NCI-H1930 (cell line): Measurements from ENCODE around the gene CD14.
"Not testable (repeated sequence)": the region's sequence is repeated elsewhere in the genome, so short reads cannot be mapped to it uniquely, and the experiment has no call there.

ENCODE experiments used
- DNase-seq, 2 experiments: peaks; one replicate each; lab custom pipeline; 2025; lab: John Stamatoyannopoulos, UW

Gene CD14

DNA sequence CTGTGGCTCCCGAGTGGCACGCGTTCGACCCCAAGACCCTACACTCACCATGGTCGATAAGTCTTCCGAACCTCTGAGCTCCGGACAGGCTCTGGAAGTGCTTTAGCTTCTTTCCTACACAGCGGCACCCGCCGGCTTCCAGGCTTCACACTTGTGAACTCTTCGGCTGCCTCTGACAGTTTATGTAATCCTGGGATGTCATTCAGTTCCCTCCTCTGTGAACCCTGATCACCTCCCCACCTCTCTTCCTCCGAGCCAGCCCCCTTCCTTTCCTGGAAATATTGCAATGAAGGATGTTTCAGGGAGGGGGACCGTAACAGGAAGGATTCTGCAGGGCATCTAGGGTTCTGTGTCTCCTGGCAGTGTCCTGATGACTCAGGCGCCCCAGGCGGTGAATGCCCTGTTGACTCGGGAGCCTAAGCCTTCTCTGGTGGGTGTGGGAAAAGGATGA, at the start of gene CD14:
TSS of gene CD14 (minus strand) at position 155 of the 451 bp plus-strand sequence. CDS start at position 51, 104 bp downstream.
- no peak for DNase-seq

DNA sequence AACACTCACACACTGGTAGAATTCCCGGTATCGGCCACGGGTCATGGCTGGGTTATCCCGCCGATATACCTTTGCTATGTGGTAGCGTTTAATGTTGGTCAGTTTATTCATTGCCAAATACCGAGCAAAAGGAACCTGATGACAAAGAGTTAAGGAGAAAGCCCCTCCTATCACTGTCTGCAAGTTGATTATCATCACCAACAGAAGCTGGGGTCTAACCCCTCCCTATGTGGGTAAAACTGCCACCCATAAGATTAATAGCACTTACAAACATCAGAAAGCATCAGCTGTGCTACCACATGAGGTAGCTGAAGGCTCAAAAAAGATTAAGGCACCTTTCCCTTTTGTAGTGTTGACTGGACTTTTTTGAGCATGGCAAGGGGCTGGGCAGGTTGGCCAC, 46.0 kb upstream of the CD14 start:
- no peak for DNase-seq

DNA sequence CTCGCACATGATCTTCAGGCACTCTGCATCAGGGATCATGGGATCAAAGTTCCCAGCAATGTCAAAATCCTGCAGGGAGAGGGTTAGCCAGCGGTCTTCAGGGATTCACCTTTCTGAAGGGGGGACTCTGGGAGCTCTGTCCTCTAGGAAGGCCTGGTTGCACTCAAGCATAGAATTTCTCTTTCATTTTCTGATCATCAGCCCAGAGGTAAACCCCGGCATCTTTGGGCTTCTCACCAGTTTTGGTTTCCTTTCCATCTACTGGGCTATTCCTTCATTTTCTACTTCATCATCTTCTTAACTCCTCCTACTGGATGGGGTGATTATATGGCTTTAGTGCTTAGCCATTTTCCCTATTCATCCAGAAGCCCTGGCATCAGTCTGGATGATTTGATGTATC, 45.0 kb upstream of the CD14 start:
- DNase-seq, result no peak

DNA sequence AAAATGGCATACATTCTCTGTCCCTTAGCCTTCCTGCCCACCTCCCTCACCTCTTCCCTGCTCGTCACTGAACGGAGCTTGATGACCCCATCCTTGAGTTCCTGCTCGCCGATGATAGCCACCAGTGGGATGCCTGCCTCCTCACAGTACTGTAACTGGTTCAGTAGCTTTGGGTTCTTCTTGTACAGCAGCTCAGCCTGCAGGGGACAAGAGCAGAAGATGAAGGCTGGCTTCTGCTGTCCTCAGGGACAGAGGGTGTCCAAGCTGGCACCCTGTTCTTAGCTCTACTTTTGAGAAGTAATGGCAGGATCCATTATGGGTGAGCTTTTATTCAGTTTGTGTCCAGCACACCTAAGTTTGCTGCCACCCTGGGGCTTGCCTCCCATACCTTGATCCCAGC, 41.7 kb upstream of the CD14 start:
- DNase-seq, result no peak

DNA sequence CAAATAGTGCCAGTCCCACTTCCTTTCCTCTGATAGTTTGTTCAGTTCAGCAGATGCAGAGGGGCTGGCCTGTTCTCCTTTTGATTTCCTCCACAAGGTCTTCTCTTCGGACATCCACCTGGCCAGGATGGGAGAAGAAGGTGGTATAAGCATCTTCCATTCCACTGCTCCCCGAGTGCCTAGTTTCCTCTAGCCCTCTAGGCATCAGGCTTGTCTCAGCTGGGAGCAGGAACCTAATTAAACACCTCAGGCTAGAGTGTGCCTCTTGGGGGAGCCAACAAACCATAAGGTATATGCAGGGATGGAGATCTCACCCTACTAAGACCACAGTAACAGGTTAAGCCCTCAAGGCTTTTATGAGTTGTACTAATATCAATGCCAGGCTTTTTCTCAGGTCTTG, 41.2 kb upstream of the CD14 start:
- no peak for DNase-seq

DNA sequence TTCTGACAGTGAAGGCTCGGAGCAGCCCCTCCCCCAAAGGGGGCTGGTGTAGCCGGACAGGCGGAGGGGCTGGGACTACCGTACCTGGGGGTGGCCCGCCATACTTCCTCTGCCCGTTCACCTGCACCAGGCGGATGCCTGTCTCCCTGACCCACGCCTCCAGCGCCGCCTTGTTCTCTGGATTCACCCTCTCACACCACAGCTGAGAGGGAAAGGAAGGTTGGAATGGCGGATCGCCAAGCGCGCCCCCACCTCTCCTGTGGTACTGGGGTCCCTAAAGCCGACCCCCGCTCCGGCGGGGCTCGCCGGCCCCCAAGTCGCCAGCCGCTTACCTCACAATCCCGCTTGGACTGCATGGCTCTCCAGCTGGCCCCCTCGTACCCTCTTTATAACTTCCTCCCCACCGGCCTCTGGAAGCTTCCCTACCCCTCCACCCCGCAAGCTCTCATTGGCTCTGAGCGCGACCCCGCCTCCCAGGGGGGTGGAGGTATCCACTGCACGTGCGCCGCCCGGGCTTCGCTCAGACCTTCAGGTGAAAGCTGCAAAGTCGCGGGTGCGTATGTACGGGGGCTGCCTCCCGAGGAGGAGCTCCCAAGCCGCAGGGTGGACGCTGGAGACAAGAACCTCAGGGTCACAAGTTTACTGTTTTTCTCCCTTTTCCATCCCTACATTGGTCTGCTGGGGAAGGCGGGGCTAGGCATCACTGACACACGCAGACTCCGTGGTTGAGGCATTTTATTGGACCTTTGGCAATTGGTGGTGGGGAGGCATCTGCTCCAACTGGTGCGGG, 40.4 kb upstream of the CD14 start, which contains the start of gene DND1:
TSS of gene DND1 (minus strand) at position 390 of the 790 bp plus-strand sequence. CDS start at position 356, 34 bp downstream.
- DNase-seq, result no peak

DNA sequence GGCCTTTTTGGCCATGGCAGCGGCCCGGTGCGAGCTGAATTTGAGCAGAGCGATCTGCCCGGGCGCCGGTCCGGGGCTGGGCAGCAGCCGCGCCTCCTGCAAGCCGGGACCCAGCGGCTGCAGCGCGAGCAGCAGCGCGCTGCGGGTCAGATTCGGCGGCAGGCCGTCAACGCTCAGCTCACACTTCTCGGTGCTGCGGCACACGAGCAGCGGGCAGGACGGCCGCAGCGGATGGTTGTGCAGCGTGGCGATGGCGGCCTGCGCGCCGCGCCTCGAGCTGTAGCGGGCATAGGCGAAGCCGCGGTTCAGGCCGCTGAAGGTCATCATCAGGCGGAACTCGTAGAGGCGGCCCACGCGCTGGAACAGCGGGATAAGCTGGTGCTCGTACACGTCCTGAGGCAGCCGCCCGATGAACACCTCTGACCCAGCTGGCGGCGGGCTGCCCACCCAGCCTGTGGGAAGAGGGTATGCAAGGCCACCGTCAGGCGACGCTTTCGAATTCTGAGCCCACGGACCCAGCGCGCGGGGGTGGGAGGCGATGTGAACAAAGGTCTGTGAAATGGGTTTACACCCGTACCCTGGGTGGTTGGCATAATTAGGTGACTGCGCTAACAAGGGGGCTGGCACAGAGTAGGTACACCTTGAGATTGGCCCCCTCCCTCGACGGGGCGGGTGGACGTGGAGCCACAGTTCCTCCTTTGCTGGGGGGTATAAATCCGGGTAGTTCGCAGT, 39.6 kb upstream of the CD14 start:
- DNase-seq, result no peak

DNA sequence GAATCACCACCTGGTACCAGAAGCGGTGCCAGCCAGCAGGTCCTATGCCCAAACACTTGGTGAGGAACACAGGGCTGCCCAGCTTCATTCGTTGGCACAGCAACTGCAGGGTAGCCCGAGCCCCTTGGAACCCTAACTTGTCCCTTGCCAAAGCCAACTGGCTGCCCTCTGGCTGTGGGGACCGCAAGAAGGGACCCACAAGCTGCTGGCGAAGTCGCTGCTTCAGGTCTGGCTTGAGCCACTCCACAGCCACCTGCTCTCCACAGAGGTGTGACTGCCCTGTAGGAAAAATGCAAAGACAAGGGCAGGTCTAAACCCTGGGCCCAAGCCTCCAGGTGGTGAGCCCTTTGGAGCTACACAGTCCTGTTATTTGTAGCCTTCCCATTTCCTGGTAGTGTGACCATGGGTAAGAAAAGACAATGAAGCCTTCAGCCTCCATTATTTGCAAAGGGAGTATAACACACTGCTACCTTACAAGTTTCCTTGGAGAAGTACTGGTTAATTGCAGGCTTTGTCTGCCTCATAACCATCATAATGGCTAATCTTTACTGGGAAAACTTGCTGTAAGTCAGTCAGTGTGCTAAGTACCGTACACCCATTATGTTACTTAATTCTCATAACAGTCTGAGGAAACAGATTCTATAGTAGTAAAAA, 38.6 kb upstream of the CD14 start:
- no peak for DNase-seq

DNA sequence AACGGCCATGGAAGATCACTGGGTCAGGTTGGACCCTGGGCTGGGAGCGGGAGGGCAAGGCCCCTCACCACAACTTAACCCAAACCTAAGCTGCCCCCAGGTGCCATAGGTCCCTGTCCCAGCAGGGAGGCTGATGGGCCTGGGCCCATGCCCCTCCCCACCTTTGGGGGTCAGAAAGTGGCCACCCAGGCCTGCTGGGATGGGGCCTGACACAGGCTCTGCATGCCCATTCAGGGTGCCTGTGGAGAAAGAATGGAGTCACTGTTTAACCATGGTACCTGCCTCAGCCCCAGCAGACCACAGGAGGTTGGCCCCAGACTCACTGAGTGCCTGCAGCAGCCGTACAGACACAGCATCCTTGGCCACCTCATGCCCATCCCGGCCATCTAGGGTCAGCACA, 38.1 kb upstream of the CD14 start:
- not testable (repeated sequence) for DNase-seq

DNA sequence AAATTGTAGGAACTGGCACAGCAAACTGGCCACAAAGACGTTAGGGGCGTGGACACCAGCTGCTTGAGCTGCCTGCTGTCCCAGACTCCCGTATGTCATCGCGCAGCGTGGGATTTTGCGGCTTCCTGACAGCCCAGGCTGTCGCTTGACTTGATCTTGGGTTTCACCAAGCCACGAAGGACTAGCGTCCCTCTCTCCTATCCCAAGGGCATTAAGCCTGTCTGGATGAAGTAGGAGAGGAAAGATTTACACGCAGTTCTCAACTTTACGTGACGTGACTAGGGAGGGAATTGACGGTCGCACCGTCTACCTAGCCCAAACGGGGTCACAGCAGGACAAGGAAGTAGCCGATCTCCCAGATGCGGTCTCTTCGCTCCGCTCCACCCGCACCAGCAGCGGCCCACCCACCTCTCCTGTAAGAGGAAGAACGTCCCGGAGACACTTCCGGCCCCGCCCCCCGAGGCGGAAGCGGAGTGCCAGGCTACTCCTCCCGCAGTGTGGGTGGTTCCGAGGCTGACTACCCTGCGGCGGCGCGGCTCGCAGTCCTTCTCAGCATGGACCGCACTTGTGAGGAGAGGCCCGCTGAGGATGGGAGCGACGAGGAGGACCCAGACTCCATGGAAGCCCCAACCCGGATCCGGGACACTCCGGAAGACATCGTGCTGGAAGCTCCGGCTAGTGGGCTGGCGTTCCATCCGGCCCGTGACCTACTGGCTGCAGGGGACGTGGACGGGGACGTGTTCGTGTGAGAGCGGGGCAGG, 31.6 kb upstream of the CD14 start, which contains the start of gene WDR55:
TSS of gene WDR55 (plus strand) at position 546 of the 761 bp plus-strand sequence. CDS start at position 555, 9 bp downstream.
- peak; percentile 67 to 74 for DNase-seq

DNA sequence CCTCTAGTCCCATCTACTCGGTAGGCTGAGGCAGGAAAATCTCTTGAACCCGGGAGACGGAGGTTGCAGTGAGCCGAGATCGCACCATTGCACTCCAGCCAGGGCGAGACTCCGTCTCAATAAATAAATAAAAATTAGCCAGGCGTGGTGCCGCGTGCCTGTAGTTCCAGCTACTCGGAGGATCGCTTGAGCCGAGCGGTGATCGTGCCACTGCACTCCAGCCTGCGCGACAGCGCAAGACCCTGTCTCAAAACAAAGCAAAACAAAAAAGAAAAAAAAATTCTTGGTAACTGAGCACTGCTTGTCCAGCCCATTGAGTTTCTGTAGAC, 31.0 kb upstream of the CD14 start:
- DNase-seq, result no peak

DNA sequence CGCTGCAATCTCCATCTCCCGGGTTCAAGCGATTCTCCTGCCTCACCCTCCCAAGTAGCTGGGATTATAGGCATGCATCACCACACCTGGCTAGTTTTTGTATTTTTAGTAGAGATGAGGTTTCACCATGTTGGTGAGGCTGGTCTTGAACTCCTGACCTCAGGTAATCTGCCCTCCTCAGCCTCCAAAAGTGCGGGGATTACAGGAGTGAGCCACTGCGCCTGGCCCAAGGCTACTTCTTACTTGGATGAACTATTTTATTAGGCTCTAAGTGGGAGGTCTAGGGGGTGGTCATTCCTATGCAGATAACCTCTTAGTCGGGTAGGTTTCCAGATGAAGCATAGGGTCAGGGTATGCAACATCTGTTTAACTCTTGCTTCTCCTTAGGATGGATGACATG, 27.4 kb upstream of the CD14 start:
- DNase-seq, result not testable (repeated sequence)

DNA sequence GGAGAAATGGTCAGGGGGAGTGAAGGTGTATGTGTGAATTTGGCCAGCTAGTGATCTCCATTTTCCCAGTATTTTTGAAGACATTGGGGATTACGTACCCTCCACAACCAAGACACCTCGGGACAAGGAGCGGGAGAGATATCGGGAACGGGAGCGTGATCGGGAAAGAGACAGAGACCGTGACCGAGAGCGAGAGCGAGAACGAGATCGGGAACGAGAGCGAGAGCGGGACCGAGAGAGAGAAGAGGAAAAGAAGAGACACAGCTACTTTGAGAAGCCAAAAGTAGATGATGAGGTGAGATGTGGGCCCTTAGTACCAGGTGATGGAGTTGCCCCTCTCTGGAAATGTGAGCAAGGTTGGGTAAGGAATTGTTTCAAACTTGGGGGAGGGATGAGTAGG, 25.9 kb upstream of the CD14 start:
- no peak for DNase-seq

DNA sequence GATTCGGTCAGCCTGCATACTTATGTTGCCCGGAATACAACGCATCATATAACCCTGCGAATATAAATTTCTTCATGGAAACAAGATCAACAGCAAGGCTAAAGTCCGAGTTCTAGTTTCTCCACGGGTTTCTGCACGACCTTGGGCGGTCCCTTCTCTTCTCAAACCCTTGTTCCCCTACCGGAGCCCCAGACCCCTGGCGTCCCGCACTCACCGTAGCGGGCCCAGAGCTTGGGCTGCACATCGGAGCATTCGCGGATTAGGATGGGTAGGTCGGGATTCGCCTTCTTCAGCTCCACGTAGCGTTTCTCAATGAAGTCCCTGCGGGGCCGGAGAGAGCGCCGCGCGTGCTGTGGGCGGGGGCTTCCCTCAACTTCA, 14.1 kb upstream of the CD14 start:
- no peak for DNase-seq

DNA sequence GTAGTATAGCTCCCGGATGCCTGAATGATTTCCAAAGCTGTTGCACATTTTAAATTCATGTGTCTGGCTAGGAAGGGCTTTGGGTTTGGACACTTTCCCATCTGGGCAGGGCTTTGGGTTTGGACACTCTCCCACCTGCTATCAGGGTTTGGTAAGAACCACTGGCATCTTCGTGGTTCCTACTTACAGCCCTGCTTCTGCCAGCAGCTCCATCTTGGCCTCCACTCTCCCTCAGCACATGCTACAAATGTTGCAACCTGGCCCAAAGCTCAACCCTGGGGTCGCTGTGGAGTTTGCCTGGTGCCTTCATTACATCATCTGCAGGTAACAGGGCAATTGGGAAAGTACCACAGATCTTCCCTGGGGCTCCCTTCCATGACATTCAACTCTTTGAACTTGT, 9.7 kb upstream of the CD14 start:
- no peak for DNase-seq

DNA sequence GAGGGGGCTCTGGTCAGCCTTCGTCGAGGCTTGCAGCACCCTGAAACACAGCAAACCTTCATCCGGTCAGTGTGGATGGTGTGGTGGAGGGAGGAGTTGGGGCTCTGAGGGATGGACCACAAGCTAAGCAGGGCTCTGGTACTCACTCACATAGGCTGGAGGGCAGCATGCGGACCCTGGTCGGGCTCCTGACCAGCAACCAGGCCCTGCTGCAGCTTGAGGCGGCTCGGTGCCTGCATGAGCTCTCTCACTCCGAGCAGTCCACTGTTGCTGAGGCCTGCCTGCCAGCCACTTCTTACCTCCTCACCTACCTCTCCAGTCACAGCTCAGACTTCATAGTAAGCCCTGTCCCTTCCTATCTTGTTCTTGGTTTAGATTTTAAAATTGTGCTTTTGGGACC, 8.7 kb upstream of the CD14 start:
- no peak for DNase-seq

DNA sequence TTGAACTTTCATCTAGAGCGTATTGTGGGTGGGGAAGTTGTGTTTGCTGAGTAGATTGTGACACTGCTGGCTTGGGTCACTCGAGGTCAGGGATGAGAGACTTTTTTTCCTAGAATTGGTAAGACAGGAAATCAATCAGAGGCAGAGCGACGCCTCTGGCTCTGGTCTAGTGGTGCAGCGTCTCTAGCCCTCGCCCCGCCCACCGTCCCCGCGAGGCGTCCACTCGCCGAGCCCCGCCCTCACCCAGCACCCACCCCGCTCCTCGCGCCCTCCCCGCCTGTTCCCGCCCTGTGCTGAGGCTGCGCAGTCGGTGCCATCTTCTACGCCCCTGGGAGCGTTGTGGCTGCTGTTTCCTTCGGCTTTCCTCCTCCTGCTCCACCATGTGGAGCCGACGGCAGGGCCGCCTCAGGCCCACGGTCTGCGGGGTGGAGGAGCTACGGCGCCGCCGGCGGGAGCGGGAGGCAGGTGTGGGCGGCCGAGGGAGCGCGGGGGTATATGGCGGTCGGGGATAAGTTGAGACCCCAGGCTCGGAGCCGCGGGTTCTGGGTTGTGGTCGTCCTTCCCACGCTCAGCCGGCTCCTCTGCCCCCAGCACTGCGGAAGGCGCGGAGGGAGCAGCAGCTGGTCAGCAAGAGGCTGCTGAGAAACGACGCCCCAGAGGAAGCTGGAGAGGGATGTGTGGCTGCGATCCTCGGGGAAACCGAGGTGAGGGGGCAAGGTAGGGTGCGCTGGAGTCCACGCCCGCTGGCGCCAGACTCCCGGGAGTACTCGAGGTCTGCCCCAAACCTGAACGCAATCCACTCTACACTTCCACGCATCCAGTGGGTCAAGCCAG, 6.4 kb upstream of the CD14 start, which contains the start of gene TMCO6:
TSS of gene TMCO6 (plus strand) at position 304 of the 834 bp plus-strand sequence. CDS start at position 381, 77 bp downstream.
- peak; percentile 78 to 87 for DNase-seq

DNA sequence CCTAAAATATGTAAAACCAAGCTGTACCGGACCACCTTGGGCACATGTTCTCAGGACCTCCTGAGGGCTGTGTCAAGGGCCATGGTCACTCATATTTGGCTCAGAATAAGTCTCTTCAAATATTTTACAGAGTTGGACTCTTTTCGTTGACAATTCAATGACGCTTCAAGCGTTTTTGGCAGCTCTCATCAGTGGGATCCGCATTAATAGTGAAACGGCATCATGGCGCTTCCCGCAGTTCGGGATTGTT, 5.8 kb upstream of the CD14 start:
- not testable (repeated sequence) for DNase-seq

DNA sequence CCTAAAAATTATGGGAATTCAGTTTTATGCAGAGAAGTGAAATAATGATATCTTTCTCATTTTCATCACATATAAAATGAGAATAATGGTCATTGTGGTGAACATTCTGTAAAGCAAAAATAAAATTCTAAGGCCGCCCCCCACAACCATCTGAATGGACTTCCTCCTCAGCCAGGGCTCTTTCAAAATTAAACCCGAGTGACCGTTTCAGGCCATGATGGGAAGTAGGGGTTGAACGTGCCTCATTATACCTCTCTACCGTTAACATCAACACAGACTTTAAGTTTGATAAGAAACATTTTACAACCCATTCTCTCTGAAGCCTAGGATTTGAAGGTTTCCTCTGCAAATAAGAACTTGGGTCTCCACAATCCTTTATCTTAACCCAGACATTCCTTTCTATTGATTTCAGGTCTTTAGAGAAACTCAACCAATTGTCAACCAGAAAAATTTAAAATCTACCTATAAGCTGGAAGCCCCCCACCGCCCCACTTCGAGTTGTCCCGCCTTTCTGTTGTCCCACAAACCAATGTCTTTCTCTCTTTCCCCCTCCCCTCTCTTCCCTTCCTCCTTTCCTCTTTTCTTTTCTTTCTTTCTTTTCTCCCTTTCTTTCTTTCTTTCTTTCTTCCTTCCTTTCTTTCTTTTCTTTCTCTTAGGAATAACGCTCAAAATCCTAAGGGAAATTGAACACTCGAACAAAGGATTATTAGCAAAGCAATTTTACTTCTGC, 4.6 kb upstream of the CD14 start:
- DNase-seq, result no peak
